ENCODE results near the gene MZB1.
A peak's percentile ranks its signal among the peaks of the same experiment; 100 is the strongest.
"Not testable (repeated sequence)": the region's sequence is repeated elsewhere in the genome, so short reads cannot be mapped to it uniquely, and the experiment has no call there.

The MZB1 gene

DNA sequence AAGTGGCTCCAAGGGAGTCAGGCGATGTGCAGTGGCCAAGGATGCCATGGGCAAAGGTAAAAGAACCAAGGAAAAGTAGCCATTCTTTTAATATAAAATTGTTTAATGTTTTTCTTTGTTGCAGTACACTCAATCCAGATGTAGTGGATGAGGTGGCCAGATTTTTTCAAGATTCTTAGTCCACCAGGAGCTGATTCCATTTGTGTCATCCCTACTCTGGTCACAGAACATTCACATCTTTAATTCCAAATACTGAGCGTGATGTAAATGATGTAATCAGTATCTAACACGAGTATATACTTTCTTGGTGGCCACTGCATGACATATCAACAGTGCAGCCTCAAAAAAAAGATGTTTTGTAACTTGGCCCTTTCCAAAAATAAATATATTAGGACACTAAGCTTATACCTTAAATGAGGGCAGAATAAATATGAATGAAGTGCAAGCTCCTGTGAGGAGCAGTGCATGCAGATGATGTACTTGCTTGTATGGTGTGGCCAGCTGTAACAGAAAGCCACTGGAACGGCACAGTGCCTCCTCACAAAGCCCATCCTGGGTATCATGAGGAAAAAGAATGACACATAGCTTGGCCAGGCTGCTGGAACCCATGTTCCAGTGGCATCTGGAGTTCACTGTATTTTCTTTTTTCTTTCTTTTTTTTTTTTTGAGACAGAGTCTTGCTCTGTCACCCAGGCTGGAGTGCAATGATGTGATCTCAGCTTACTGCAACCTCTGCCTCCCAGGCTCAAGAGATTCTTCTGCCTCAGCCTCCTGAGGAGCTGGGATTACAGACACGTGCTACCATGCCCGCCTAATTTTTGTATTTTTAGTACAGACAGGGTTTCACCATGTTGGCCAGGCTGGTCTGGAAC, 20.6 kb upstream of the MZB1 start:
- no peak for DNase-seq (ENCODE audit: low spot score)

DNA sequence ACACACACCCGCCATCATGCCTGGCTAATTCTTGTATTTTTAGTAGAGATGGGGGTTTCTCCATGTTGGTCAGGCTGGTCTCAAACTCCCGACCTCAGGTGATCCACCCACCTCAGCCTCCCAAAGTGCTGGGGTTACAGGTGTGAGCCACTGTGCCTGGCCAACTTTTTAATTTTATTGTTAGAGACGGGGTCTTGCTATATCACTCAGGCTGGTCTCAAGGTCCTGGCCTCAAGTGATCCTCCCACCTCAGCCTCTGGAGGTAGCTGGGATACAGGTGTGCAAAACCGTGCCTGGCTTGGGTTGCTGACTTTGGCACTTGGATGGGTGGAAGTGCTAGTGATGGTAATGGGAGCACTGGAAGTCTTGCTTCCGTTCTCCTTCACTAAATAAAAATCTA, 19.4 kb upstream of the MZB1 start:
- DNase-seq (ENCODE audit: low spot score): not testable (repeated sequence)

- DNase-seq (ENCODE audit: low spot score): no peak
Measured at GRCh38 chr5:139408191-139408590, 18.5 kb upstream of the MZB1 start.

DNA sequence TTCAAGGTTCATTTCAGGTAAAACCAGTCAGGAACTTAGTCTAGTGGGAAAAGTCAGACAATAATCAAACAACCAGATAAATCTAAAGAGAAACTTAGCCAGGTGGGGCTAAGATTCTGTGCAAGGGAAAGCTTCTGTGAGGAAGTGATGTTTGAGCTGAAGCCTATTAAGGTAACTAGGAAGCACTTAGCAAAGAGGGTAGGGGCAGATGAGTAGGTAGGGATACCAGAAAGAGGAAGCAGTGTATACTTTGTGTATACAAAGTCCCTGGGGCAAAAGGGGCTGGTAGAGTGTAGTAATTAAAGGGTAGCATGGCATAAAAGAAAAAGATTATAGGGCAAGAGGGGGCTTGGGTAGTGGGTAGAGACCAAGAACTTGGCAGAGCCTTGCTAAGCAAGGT, 17.8 kb upstream of the MZB1 start:
- no peak for DNase-seq (ENCODE audit: low spot score)

GRCh38 chr5:139406963-139407362, 17.2 kb upstream of the MZB1 start:
- DNase-seq (ENCODE audit: low spot score): no peak

GRCh38 chr5:139404484-139404840, 14.7 kb upstream of the MZB1 start:
- no peak for DNase-seq (ENCODE audit: low spot score)

DNA sequence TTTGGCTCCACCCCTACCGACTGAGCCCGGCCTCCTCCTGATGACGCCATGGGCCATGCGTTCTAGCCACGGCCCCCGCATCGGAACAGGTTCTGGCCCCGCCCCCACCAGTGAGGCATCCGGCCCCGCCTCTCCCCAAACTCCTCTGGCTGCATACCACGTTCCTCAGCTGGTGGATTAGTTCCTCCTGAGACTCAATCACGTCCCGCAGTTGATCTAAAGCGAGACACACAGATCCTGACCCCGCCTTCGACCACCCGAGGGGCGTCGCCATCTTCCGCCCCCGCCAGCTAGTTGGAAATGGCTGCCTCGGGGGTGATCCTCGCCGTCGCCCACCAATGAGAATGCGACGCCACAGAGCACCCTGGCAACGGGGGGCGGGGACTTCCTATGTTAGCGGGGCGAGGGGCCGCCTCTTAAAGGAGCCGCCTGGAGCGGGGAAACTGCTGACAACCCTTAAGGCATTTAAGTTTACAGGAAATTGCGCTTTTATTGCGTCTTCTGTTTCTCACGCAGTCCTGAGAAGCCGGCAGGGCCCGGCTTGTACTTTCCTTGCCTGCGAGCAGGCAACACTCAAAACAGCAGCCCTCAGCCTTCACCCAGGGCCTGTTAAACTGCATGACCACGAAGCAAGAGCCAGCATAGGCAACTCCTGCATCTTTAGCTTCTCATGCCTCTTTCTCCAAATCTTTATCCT, 14.2 kb upstream of the MZB1 start, which contains the start of gene SPATA24:
Gene SPATA24, minus strand, starts transcription at position 303 of the 697 bp plus-strand sequence. Its CDS starts 29 bp downstream, at position 274.
- peak; percentile 98 for DNase-seq (ENCODE audit: low spot score)

DNA sequence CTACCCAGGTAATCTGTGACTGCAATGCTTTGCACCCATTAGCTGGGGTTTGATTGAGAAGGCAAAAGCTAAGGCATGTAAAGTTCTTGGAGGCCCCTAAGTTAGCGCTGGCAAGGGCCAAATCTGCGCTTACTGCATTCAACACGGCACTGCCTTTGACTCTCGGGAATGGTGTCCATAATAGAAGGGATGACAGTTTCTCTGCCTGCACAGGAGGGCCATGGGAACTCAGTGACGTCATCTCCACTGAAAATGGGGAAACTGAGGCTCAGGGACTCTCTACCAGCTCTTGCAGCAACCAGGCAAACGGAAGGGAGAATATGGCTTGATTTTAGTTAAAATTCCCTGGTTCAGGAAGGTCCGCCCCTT, 13.7 kb upstream of the MZB1 start:
- no peak for DNase-seq (ENCODE audit: low spot score)

- no peak for DNase-seq (ENCODE audit: low spot score)
Measured at GRCh38 chr5:139402561-139403158, 12.9 kb upstream of the MZB1 start.

DNA sequence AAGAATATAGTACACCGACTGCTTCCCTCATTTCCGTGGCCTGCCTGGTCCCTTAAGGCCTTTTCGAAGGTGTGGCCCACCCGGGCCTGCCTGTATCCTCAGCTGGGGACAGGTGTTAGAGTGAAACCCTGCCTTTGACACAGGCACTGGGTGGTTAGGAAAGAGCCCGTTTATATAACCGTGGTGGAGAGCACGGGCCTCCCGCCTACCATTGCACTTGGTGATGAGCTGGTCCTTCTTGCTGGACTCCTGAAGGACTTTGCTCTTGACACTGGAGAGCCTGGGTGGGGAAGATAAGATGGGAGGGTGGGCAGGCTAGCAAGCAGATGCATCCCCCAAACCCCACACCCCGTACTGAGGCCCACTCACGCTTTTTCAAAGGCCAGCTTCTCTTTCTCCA, 11.8 kb upstream of the MZB1 start:
- no peak for DNase-seq (ENCODE audit: low spot score)

DNA sequence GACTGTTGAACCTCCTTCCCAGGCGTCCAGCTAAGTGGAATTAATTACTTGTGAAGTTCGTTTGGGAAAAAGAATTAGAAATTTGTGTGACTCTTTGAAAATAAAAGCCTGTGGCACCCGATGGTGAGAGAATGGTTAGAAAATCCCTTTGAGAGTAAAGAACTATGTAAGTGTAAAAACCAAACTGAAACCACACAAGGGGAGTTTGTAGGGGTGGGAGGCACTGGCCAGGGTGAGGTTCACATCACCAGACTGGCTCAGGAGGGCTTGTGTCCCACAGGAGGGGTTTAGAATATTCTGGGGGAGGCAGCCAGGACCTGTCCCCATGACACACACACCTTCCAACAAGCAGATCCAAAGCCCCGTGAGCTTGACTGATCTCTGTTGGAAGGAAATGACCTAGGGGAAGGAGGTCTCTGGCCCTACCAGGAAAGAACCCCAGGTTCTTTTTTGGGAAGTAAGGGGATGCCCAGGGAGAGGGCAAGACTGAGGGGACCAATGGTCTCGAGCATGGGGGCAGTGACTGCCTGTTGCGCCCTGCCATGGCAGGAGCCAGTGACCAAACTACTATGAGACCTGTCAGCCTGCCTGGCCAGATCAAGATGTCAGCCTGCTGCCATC, 9.9 kb upstream of the MZB1 start:
- no peak for DNase-seq (ENCODE audit: low spot score)

DNA sequence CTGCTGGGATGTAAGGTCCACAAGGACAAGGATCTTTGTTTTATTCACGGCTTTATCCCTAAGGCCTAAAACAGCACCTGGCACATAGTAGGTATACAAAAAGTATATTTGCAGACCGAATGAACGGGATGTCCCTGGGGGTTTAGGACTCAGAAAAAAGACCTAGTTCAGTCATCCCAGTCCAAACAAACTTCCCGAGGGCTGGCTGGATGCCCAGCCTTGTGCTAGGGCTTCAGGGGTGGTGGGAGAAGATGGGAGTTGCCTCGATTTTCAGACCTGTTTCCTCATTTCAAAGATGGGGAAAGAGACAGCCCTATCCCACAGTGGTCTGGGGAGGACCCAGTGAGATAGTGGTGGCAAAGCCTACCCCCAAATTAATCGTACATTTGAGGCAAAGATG, 8.2 kb upstream of the MZB1 start:
- DNase-seq (ENCODE audit: low spot score): no peak

DNA sequence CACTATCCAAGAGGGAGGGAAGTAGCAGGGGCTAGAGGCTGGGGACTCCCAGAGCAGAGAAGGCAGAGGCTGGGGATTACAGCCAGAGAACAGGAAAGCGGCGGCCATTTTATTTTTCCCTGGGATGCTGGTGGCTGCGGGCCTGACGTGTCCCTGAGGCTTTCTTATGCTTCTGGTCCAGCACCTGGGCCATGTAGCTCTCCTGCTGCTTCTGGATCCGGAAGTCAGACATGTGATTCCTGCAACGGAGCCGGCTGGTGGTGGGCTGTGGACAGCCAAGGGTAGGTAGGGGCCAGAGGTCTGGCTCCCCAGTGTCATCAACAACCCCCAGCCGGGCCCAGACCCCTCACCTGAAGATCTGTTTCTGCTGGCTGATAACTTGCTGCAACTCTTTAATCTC, 7.0 kb upstream of the MZB1 start:
- no peak for DNase-seq (ENCODE audit: low spot score)

DNA sequence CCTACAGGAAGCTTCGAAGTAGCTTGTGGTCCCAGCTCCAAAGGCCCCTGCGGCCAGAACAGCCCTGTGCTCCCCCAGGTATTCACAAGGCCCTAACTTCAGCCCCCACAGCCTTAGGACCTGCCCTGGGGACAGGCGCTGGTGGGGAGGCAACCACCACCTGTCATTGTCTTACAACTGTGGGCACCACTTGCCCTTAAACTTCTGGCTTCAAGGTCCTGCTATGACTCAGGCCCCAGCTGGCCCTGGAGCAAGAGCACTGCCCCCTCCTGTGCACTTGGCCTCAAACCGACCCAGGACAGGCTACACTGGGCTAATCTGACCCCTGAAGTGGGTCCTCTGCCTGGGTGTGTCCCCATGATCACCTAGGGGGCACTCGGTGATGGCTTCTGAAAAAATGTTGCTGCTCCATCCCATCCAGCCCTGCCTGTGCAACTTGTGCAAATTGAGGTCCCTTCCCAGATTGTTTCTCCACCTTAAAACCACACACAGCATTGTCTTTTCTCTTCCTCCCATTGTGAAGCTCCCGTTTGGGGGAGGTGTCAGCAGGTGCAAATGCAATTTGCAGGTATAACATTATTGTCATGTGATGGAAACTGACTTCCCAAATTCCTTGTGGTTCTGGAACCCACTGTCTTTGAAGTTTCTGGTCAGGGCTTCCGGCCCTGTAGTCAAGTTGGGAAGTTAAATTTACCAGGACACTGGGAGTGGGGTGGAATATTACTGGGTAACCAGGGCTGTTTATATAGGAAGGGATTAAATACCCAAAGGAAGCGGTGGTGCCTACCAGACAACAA, 6.3 kb upstream of the MZB1 start:
- DNase-seq (ENCODE audit: low spot score): no peak

- no peak for DNase-seq (ENCODE audit: low spot score)
Measured at GRCh38 chr5:139394654-139395566, 5.2 kb upstream of the MZB1 start, which contains the start of gene PROB1. Gene PROB1, minus strand, starts transcription at chr5:139395104. Its CDS starts 23 bp downstream, at chr5:139395081.

GRCh38 chr5:139394123-139394653, 4.5 kb upstream of the MZB1 start:
- DNase-seq (ENCODE audit: low spot score): no peak

DNA sequence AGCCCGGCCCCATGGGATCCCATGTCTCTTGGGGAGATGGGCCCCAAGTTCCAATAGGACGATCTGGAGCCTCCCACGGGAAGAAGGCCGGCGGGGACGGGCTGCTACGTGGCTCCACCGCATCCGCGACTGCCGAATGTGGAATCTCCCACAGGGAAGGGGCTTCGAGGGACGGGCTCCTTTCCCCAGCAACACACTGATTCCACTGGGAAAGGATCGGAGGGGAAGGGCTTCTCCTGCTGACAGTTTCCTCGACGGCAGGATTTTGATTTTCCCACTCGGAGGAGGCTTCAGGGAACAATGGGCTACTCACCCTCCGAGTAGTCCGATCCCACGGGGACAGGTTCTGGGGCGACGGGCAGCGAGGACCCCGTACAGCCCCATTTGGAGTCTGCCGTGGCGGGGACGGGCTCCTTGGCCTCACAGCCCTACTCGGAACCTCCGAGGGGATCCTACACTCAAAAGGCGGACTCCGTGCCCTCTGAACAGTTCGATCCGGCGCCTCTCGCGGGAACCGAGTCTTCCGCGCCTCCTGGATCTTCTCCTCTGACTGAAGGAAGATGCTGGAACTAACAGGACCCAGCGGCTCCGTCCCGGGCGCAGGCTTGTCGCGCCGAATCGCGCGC, 3.9 kb upstream of the MZB1 start:
- DNase-seq (ENCODE audit: low spot score): no peak

DNA sequence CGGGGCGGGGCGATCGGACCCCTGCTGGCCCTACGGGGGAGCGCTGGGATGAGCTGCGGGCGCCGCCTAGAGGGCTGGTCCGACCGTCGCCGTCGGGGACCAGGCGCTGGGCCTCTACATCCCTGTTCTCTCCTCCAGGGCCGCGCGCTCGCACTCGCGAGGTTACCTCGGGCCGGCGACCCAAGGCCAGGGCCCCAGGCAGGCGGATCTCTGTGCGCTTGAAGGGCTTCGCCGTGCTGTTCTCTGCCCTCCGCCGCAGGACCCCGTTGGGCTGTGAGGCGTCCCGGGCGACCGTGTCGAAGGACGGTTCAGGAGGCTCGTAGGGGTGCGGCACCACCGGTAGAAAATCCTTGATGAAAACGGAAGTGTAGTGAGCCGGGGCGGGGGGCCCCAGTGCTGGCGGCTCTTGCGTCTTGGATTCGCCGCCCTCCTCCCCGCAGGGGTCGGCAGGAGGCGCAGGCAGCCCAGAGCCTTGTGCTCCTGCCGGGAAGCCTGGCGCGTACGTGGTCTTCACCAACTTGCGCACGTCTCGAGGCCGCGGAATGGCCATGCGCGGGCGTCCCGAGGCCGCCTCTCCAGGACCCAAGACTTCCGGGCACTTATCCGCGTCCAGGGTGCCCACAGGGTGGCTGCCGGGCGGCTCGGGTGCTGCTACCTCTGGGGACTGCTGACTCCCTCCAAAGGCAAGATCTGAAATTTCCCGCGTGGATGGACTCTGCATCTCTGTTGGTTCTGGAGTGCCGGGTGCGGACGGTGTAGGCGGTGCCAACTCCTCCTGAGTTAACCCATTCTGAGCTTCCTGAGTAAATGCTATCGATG, 3.2 kb upstream of the MZB1 start:
- no peak for DNase-seq (ENCODE audit: low spot score)

DNA sequence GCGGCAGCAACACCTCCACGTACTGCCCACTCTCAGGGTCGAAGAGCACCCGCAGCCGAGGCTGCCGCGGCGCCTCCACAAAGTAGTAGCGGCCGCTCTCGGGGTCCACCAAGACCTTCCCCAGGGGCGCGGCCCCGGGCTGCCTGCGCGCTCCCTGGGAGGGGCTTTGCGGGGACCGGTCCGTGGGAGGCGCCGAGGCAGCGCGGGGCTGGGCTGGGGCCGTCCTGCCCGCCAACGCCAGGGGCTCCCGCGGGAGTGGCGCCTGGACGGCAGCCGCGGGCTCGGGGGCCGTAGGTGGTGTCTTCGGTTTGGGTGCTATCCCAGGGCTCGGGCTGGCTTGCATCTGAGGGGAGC, 2.6 kb upstream of the MZB1 start:
- DNase-seq (ENCODE audit: low spot score): no peak
